ENCODE results near the gene MYH9.

MYH9 gene

GRCh38 chr22:36232715-36233401 lies 154.9 kb downstream of the MYH9 start:
- no peak overlapping the region for H3K4me3 ChIP-seq
- peak overlapping the region in 2 of 21 experiments; percentile 6 to 17 for H3K27ac ChIP-seq
